ENCODE data around the gene ARHGAP31.

The ARHGAP31 gene

DNA sequence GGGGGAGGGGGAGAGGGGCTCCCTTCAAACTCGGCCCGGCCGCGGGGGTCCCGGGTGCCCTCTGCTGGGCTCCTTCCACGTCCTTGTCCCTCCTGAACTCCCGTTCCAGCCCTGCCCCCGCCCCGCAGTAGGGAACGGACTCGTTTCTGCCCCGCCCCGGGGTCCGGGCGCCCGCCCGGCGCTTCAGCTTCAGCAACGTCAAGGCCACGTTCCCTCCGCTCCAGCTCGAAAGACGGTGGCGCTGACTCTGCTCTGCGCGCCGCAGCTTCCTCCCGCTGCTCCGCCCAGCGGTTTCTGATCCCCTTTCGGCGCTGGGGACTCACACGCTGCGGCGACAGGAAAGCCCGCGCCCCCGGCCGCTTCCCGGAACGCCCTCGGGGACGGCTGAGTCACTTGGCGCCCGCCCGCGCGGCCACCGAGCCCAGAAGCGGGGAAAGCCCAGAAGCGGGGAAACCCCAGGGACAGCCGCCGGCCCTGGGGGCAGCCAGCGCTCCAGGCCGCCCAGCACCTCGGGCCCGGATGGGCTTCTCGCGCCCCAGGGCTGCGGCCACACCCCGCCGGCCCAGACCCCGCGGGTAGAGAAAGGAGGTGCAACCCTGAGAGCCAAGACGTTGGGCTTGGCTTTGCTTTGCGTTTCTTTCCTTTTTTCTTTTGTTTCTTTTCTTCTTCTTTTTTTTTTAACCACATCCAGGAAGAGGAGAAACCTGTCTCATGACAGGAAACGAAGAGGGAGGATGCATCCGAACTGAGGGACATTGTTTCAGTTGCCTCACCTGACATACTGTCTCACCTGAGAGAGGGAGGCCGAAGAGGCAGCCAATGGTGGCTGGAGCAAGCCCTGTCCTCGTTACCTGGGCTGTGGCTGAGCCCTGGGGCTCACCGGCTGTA, 28.9 kb downstream of the ARHGAP31 start:
- Histone ChIP-seq H3K4me1 (ENCODE audit: control insufficient read depth, low read length) (peaks cover 21% of the 10 kb centered on the region), H3K27me3 (ENCODE audit: control insufficient read depth, low read length) (peaks cover 3% of the 10 kb centered on the region; the same call in 1 of the 2 replicates), H3K4me3 (ENCODE audit: low read length) (peak overlapping the region; percentile 75), H3K79me2 (ENCODE audit: control insufficient read depth, low read length) (no peaks in the 10 kb centered on the region), H3F3A (ENCODE audit: control insufficient read depth, insufficient read depth) (no peaks in the 10 kb centered on the region), H3K9me3 (ENCODE audit: control insufficient read depth, insufficient read depth, low read length) (no peaks in the 10 kb centered on the region), H3K36me3 (ENCODE audit: control insufficient read depth, low read length) (no peaks in the 10 kb centered on the region), H3K27ac (ENCODE audit: low read depth, low read length) (peak overlapping the region; percentile 49), H3K9me2 (replicated peaks; ENCODE audit: control insufficient read depth, low read length) (no peaks in the 10 kb centered on the region), H4K20me1 (ENCODE audit: control insufficient read depth, insufficient read depth, low read depth, low read length) (no peaks in the 10 kb centered on the region), H3K4me2 (ENCODE audit: low read length) (peak overlapping the region; percentile 87)
- TF ChIP-seq EZH2phosphoT487 (IDR thresholded peaks at IDR 0.05; ENCODE audit: borderline replicate concordance, low read length): no peak

DNA sequence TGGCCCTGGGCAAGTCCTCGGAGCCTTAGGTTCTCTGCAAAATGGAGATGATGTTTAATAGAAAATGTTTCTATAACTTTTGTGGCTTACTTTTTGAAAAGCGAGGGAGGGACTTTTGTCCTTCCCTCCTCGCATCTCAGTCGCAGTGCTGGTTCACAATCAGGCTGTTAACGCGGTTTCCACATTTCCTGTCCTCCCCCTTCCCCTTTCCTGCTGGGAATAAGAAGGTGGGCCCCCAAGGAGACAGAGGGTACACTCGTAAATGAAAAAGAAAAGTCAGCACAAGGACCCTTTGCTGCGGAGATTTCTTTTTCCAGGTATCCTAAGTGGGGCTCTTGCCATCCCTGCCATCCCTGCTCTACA, 29.5 kb downstream of the ARHGAP31 start:
- TF ChIP-seq, protein P1, sequence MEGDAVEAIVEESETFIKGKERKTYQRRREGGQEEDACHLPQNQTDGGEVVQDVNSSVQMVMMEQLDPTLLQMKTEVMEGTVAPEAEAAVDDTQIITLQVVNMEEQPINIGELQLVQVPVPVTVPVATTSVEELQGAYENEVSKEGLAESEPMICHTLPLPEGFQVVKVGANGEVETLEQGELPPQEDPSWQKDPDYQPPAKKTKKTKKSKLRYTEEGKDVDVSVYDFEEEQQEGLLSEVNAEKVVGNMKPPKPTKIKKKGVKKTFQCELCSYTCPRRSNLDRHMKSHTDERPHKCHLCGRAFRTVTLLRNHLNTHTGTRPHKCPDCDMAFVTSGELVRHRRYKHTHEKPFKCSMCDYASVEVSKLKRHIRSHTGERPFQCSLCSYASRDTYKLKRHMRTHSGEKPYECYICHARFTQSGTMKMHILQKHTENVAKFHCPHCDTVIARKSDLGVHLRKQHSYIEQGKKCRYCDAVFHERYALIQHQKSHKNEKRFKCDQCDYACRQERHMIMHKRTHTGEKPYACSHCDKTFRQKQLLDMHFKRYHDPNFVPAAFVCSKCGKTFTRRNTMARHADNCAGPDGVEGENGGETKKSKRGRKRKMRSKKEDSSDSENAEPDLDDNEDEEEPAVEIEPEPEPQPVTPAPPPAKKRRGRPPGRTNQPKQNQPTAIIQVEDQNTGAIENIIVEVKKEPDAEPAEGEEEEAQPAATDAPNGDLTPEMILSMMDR (IDR thresholded peaks at IDR 0.05; ENCODE audit: low read depth, low read length, poor library complexity, severe bottlenecking): no peak
- no peak for TF ChIP-seq EZH2phosphoT487 (IDR thresholded peaks at IDR 0.05; ENCODE audit: borderline replicate concordance, low read length)

DNA sequence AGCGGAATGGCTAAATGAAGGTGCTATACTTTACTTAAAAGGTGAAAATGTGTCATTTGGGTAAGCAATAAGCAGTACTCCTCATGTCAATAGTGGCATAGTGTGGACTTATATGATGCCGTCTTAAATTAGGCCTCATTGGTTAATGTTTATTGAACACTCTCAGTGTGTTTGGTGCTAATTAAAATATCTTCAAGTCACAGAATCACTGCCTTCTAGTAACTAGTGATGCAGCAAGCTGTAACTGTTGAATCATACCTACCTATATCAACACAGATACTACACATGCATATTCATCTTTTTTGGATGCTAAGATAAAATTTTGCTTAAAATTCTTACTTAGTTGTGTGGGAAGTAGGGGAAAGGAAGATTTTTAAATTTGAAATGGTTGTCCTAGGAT, 30.7 kb downstream of the ARHGAP31 start:
- TF ChIP-seq, protein P1 (IDR thresholded peaks at IDR 0.05; ENCODE audit: low read depth, low read length, poor library complexity, severe bottlenecking): no peak
- no peak for TF ChIP-seq EZH2phosphoT487 (IDR thresholded peaks at IDR 0.05; ENCODE audit: borderline replicate concordance, low read length)
- Histone ChIP-seq H3K27ac (ENCODE audit: low read depth, low read length) (no peak overlapping the region), H4K20me1 (ENCODE audit: control insufficient read depth, insufficient read depth, low read depth, low read length) (no peaks in the 10 kb centered on the region), H3K4me2 (ENCODE audit: low read length) (no peak overlapping the region), H3K4me3 (ENCODE audit: low read length) (no peak overlapping the region), H3K27me3 (ENCODE audit: control insufficient read depth, low read length) (peaks cover 3% of the 10 kb centered on the region; the same call in 1 of the 2 replicates), H3F3A (ENCODE audit: control insufficient read depth, insufficient read depth) (no peaks in the 10 kb centered on the region), H3K9me3 (ENCODE audit: control insufficient read depth, insufficient read depth, low read length) (no peaks in the 10 kb centered on the region), H3K4me1 (ENCODE audit: control insufficient read depth, low read length) (peaks cover 21% of the 10 kb centered on the region), H3K36me3 (ENCODE audit: control insufficient read depth, low read length) (no peaks in the 10 kb centered on the region), H3K9me2 (replicated peaks; ENCODE audit: control insufficient read depth, low read length) (no peaks in the 10 kb centered on the region), H3K79me2 (ENCODE audit: control insufficient read depth, low read length) (no peaks in the 10 kb centered on the region)

More for the DNA sequence above, 29.5 kb downstream of the ARHGAP31 start:
- Histone ChIP-seq H4K20me1 (ENCODE audit: control insufficient read depth, insufficient read depth, low read depth, low read length) (no peaks in the 10 kb centered on the region), H3K4me3 (ENCODE audit: low read length) (peak overlapping the region; percentile 75), H3K4me2 (ENCODE audit: low read length) (peak overlapping the region; percentile 87), H3K36me3 (ENCODE audit: control insufficient read depth, low read length) (no peaks in the 10 kb centered on the region), H3F3A (ENCODE audit: control insufficient read depth, insufficient read depth) (no peaks in the 10 kb centered on the region), H3K9me3 (ENCODE audit: control insufficient read depth, insufficient read depth, low read length) (no peaks in the 10 kb centered on the region), H3K27me3 (ENCODE audit: control insufficient read depth, low read length) (peaks cover 3% of the 10 kb centered on the region; the same call in 1 of the 2 replicates), H3K4me1 (ENCODE audit: control insufficient read depth, low read length) (peaks cover 21% of the 10 kb centered on the region), H3K9me2 (replicated peaks; ENCODE audit: control insufficient read depth, low read length) (no peaks in the 10 kb centered on the region), H3K27ac (ENCODE audit: low read depth, low read length) (peak overlapping the region; percentile 49; the same call in 1 of the 2 replicates), H3K79me2 (ENCODE audit: control insufficient read depth, low read length) (no peaks in the 10 kb centered on the region)

DNA sequence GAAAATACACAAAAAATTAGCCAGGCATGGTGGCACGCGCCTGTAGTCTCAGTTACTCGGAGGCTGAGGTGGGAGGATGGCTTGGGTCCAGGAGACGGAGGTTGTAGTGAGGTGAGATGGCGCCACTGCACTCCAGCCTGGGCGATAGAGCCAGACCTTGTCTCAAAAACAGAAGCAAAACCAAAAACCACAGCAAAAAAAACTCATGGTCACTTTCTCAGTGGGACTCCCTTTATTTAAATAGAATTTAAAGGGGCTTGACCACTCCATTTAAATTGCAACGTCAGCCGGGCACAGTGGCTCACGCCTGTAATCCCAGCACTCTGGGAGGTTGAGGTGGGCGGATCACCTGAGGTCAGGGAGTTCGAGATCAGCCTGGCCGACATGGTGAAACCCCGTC, 32.8 kb downstream of the ARHGAP31 start:
- H3F3A ChIP-seq (ENCODE audit: control insufficient read depth, insufficient read depth): no peaks in the 10 kb centered on the region
- H4K20me1 ChIP-seq (ENCODE audit: control insufficient read depth, insufficient read depth, low read depth, low read length): no peaks in the 10 kb centered on the region
- no peaks in the 10 kb centered on the region for H3K9me3 ChIP-seq (ENCODE audit: control insufficient read depth, insufficient read depth, low read length)
- peaks cover 16% of the 10 kb centered on the region for H3K4me1 ChIP-seq (ENCODE audit: control insufficient read depth, low read length)
- H3K4me3 ChIP-seq (ENCODE audit: low read length): no peak overlapping the region
- no peak overlapping the region for H3K4me2 ChIP-seq (ENCODE audit: low read length)
- H3K27ac ChIP-seq (ENCODE audit: low read depth, low read length): no peak overlapping the region
- H3K36me3 ChIP-seq (ENCODE audit: control insufficient read depth, low read length): no peaks in the 10 kb centered on the region
- H3K79me2 ChIP-seq (ENCODE audit: control insufficient read depth, low read length): no peaks in the 10 kb centered on the region
- H3K27me3 ChIP-seq (ENCODE audit: control insufficient read depth, low read length): no peaks in the 10 kb centered on the region
- TF ChIP-seq, protein P1 (IDR thresholded peaks at IDR 0.05; ENCODE audit: low read depth, low read length, poor library complexity, severe bottlenecking): no peak
- TF ChIP-seq EZH2phosphoT487 (IDR thresholded peaks at IDR 0.05; ENCODE audit: borderline replicate concordance, low read length): no peak
- H3K9me2 ChIP-seq (replicated peaks; ENCODE audit: control insufficient read depth, low read length): no peaks in the 10 kb centered on the region
